SH-SY5Y (cell line): ENCODE data around the gene ENTREP3.

ENCODE experiments used
- GATA2 ChIP-seq: IDR thresholded peaks from 2 replicates; pipeline ENCODE4 v1.6.1; 2011; ENCODE audit warnings: mild to moderate bottlenecking, low read depth, low read length
- GATA3 ChIP-seq: IDR thresholded peaks from 2 replicates; pipeline ENCODE4 v1.6.1; 2011; ENCODE audit warnings: low read depth, mild to moderate bottlenecking, low read length, moderate library complexity

GRCh38 chr1:155253797-155254196 is 1.5 kb downstream of the ENTREP3 start:
- TF ChIP-seq GATA3 (no peak), GATA2 (no peak)
